ENCODE data around the gene DDX41. TPM values are rescaled to one million over a fixed set of nuclear protein-coding genes. Genes with fewer than 3 reads are reported as not detected.

Gene DDX41
- polyA plus RNA-seq, 1 experiment = 71.8 TPM

GRCh38 chr5:177494346-177495195 lies 22.2 kb downstream of the DDX41 start:
- ChIA-PET POLR2A (interaction anchor here (0.7 to 12.1 kb wide), 11 partner anchors 8 to 115 kb away, joined by 3 to 230 read pairs (median 6); partner anchors contain the start of genes DBN1 and DDX41), CTCF (interaction anchor here (0.9 to 2.4 kb wide), 4 partner anchors 31 to 90 kb away, joined by 4 to 13 read pairs (median 8); no protein-coding TSS in a partner anchor)

GRCh38 chr5:177493795-177494345 lies 22.9 kb downstream of the DDX41 start:
- no peak for DNase-seq (ENCODE audit: low read depth, low spot score)
- ChIA-PET POLR2A (interaction anchor here (0.8 to 12.1 kb wide), 5 partner anchors 7 to 52 kb away, joined by 4 to 230 read pairs (median 18); partner anchors contain the start of gene DBN1), CTCF (interaction anchor here (1.5 to 2.4 kb wide), 3 partner anchors 8 to 37 kb away, joined by 5 to 11 read pairs (median 6); no protein-coding TSS in a partner anchor)
- Histone ChIP-seq H3K9me3 (ENCODE audit: control insufficient read depth, insufficient read depth, low read length) (no peaks in the 10 kb centered on the region; the same call in 1 of the 2 replicates), H3K27ac (ENCODE audit: low read depth, low read length) (peak overlapping the region; percentile 99), H3K4me3 (ENCODE audit: low read depth, low read length) (peak overlapping the region; percentile 95), H3K27me3 (ENCODE audit: control insufficient read depth, insufficient read depth, low read length) (no peaks in the 10 kb centered on the region)
- TF ChIP-seq, protein P1, sequence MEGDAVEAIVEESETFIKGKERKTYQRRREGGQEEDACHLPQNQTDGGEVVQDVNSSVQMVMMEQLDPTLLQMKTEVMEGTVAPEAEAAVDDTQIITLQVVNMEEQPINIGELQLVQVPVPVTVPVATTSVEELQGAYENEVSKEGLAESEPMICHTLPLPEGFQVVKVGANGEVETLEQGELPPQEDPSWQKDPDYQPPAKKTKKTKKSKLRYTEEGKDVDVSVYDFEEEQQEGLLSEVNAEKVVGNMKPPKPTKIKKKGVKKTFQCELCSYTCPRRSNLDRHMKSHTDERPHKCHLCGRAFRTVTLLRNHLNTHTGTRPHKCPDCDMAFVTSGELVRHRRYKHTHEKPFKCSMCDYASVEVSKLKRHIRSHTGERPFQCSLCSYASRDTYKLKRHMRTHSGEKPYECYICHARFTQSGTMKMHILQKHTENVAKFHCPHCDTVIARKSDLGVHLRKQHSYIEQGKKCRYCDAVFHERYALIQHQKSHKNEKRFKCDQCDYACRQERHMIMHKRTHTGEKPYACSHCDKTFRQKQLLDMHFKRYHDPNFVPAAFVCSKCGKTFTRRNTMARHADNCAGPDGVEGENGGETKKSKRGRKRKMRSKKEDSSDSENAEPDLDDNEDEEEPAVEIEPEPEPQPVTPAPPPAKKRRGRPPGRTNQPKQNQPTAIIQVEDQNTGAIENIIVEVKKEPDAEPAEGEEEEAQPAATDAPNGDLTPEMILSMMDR (IDR thresholded peaks at IDR 0.05; ENCODE audit: low read depth, low read length) = no peak

More at GRCh38 chr5:177494346-177495195, 22.2 kb downstream of the DDX41 start:
- H3K4me3 ChIP-seq (ENCODE audit: low read depth, low read length) = peak overlapping the region; percentile 95
- no peaks in the 10 kb centered on the region for H3K27me3 ChIP-seq (ENCODE audit: control insufficient read depth, insufficient read depth, low read length)
- TF ChIP-seq, protein P1 (IDR thresholded peaks at IDR 0.05; ENCODE audit: low read depth, low read length) = peak; percentile 56
- H3K27ac ChIP-seq (ENCODE audit: low read depth, low read length) = peak overlapping the region; percentile 99
- peak; percentile 85 for DNase-seq (ENCODE audit: low read depth, low spot score)
- no peaks in the 10 kb centered on the region; the same call in 1 of the 2 replicates for H3K9me3 ChIP-seq (ENCODE audit: control insufficient read depth, insufficient read depth, low read length)

DNA sequence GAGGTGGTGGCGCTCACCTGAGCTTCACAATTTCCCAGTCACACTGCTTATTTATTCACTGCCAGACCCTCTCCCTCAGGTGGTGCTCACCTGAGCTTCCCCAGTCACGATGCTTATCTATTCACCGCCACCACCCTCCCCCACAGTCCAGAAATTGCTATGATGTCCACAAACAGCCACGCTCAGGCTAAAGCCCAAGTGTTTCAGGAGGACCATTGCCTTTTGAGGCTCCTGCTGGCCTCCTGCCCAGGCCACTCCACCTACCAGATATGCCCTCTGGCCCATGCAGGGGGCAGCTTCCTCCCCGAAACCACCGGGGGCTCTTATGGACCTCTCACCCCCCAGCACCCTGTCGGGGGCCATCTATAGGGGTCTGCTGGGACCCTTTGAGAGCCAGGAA lies 23.9 kb downstream of the DDX41 start:
- H3K4me3 ChIP-seq (ENCODE audit: low read depth, low read length) = peak overlapping the region; percentile 13; the same call in 1 of the 2 replicates
- CTCF ChIA-PET = interaction anchor here (0.9 to 2.3 kb wide), 5 partner anchors 8 to 100 kb away, joined by 3 to 11 read pairs (median 4); no protein-coding TSS in a partner anchor

GRCh38 chr5:177491983-177492746 lies 24.6 kb downstream of the DDX41 start:
- ChIA-PET CTCF (interaction anchor here (0.6 to 2.3 kb wide), 6 partner anchors 8 to 165 kb away, joined by 3 to 11 read pairs (median 4); no protein-coding TSS in a partner anchor), POLR2A (interaction anchor here (0.6 to 12.1 kb wide), 4 partner anchors 13 to 298 kb away, joined by 3 to 230 read pairs (median 6); partner anchors contain the start of genes DBN1 and TMED9)

More for the DNA sequence above, 23.9 kb downstream of the DDX41 start:
- TF ChIP-seq, protein P1 (IDR thresholded peaks at IDR 0.05; ENCODE audit: low read depth, low read length) = no peak
- POLR2A ChIA-PET = interaction anchor here (0.6 to 12.1 kb wide), 6 partner anchors 6 to 299 kb away, joined by 3 to 230 read pairs (median 6); partner anchors contain the start of genes DBN1 and TMED9
- Histone ChIP-seq H3K27me3 (ENCODE audit: control insufficient read depth, insufficient read depth, low read length) (no peaks in the 10 kb centered on the region), H3K9me3 (ENCODE audit: control insufficient read depth, insufficient read depth, low read length) (no peaks in the 10 kb centered on the region; the same call in 1 of the 2 replicates), H3K27ac (ENCODE audit: low read depth, low read length) (no peak overlapping the region)
- DNase-seq (ENCODE audit: low read depth, low spot score) = no peak

More at GRCh38 chr5:177491983-177492746, 24.6 kb downstream of the DDX41 start:
- Histone ChIP-seq H3K27ac (ENCODE audit: low read depth, low read length) (no peak overlapping the region), H3K4me3 (ENCODE audit: low read depth, low read length) (peak overlapping the region; percentile 13; the same call in 1 of the 2 replicates), H3K27me3 (ENCODE audit: control insufficient read depth, insufficient read depth, low read length) (no peaks in the 10 kb centered on the region), H3K9me3 (ENCODE audit: control insufficient read depth, insufficient read depth, low read length) (no peaks in the 10 kb centered on the region; the same call in 1 of the 2 replicates)
- DNase-seq (ENCODE audit: low read depth, low spot score) = no peak
- TF ChIP-seq, protein P1 (IDR thresholded peaks at IDR 0.05; ENCODE audit: low read depth, low read length) = no peak

Measured in AG04450 (cell line).